Ureter (tissue), 1 donor: ENCODE measurements around the gene GP2. TPM values are rescaled to one million over a fixed set of nuclear protein-coding genes. Genes with fewer than 3 reads are reported as not detected.

Source experiments
- total RNA-seq: library from RNA; stranded (reverse); gene quantifications from one replicate; pipeline ENCODE4 v1.2.4, GENCODE V29; 2023
- donor health status: DM: yes; HTN: yes; CAD: no.

Gene GP2
- total RNA-seq, 1 donor from 2014 or later = 0.49 TPM

Other genes with a start within 250 kb of the GP2 start
- gene UMOD, start 25.2 kb upstream of the GP2 start, total RNA-seq = not detected
- not detected for gene PDILT, start 77.2 kb upstream of the GP2 start, total RNA-seq
- gene ACSM5, start 82.0 kb upstream of the GP2 start, total RNA-seq = 2.3 TPM
- gene ACSM2A, start 124.0 kb upstream of the GP2 start, total RNA-seq = not detected
- gene ACSM2B, start 248.9 kb upstream of the GP2 start, total RNA-seq = not detected